ENCODE results near the gene TMEM120A.

TMEM120A gene

GRCh38 chr7:75996476-75996875 lies 2.1 kb upstream of the TMEM120A start:
- Histone ChIP-seq H3K9me2 (replicated peaks; ENCODE audit: low read depth, low read length) (no peaks in the 10 kb centered on the region), H3K9ac (ENCODE audit: low read depth, low read length, poor library complexity, severe bottlenecking) (no peak overlapping the region), H3K36me3 (ENCODE audit: insufficient read depth, low read length) (no peaks in the 10 kb centered on the region), H3K4me2 (ENCODE audit: low read depth, low read length, poor library complexity, severe bottlenecking) (no peak overlapping the region), H3K9me3 (ENCODE audit: insufficient read depth, low read depth, low read length) (no peaks in the 10 kb centered on the region), H3K27me3 (ENCODE audit: insufficient read depth, low read length, poor library complexity, severe bottlenecking) (no peaks in the 10 kb centered on the region), H2AFZ (ENCODE audit: low read length) (no peak overlapping the region), H3K79me2 (ENCODE audit: insufficient read depth, low read length) (no peaks in the 10 kb centered on the region), H3K4me3 (ENCODE audit: low read length, poor library complexity, severe bottlenecking) (no peak overlapping the region), H3F3A (ENCODE audit: low read depth) (no peaks in the 10 kb centered on the region), H3K4me1 (ENCODE audit: insufficient read depth, low read length, poor library complexity, severe bottlenecking) (peaks cover 8% of the 10 kb centered on the region), H4K20me1 (ENCODE audit: insufficient read depth, low read length, poor library complexity, severe bottlenecking) (peaks cover 3% of the 10 kb centered on the region)
- TF ChIP-seq CTCF (conservative IDR thresholded peaks at IDR 0.05; ENCODE audit: low read length), result no peak
- TF ChIP-seq EZH2phosphoT487 (IDR thresholded peaks at IDR 0.05; ENCODE audit: borderline replicate concordance), result no peak

DNA sequence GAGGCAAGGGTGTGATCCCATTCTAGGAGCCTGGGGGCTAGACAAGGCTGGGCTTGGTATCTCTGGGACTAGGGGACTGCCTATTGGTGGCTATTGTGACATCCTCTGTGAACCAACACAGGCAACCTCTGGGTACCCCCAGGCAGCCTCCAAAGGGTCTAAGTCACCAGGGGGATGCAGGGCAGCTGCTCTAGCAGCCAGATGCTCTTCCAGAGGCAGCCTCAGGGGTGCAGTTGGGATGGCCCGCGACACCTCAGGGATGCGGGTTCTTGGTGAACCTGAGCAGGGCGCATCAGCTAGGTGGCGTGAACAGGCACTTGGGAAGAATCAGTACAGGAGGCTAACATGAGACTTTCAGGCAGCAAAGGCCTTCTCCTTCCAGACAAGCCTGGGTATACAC lies 1.6 kb upstream of the TMEM120A start:
- Histone ChIP-seq H3K79me2 (ENCODE audit: insufficient read depth, low read length) (no peaks in the 10 kb centered on the region), H3K27me3 (ENCODE audit: insufficient read depth, low read length, poor library complexity, severe bottlenecking) (no peaks in the 10 kb centered on the region), H3F3A (ENCODE audit: low read depth) (no peaks in the 10 kb centered on the region), H3K4me1 (ENCODE audit: insufficient read depth, low read length, poor library complexity, severe bottlenecking) (peaks cover 8% of the 10 kb centered on the region), H3K36me3 (ENCODE audit: insufficient read depth, low read length) (no peaks in the 10 kb centered on the region), H4K20me1 (ENCODE audit: insufficient read depth, low read length, poor library complexity, severe bottlenecking) (peaks cover 3% of the 10 kb centered on the region), H3K9ac (ENCODE audit: low read depth, low read length, poor library complexity, severe bottlenecking) (no peak overlapping the region), H3K9me2 (replicated peaks; ENCODE audit: low read depth, low read length) (no peaks in the 10 kb centered on the region), H3K4me2 (ENCODE audit: low read depth, low read length, poor library complexity, severe bottlenecking) (no peak overlapping the region), H3K4me3 (ENCODE audit: low read length, poor library complexity, severe bottlenecking) (no peak overlapping the region), H2AFZ (ENCODE audit: low read length) (no peak overlapping the region), H3K9me3 (ENCODE audit: insufficient read depth, low read depth, low read length) (no peaks in the 10 kb centered on the region)
- TF ChIP-seq CTCF (conservative IDR thresholded peaks at IDR 0.05; ENCODE audit: low read length) (no peak), EZH2phosphoT487 (IDR thresholded peaks at IDR 0.05; ENCODE audit: borderline replicate concordance) (no peak)

DNA sequence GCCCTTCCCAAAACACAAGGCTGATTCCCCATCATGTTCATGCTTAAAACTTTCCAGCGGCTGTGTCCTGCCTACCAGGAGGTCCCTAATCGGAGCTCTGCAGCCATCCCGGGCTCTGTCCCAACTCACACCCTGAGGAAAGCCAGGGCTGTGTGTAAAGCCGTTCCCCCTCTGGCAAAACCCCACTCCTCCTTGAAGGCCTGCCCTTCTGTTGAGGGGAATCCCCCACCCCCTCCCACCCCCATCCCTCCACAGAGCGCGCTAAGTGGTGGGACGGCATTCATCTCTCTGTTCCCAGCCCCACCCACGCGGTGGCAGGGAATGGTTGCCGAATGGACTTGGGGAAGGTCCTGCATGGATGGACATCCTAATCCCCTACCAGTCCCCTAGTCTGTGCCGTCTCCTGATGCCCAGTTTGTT lies 667 bp upstream of the TMEM120A start:
- Histone ChIP-seq H3K4me2 (ENCODE audit: low read depth, low read length, poor library complexity, severe bottlenecking) (peak overlapping the region; percentile 87), H2AFZ (ENCODE audit: low read length) (peak overlapping the region; percentile 81), H4K20me1 (ENCODE audit: insufficient read depth, low read length, poor library complexity, severe bottlenecking) (peaks cover 3% of the 10 kb centered on the region), H3F3A (ENCODE audit: low read depth) (no peaks in the 10 kb centered on the region), H3K79me2 (ENCODE audit: insufficient read depth, low read length) (no peaks in the 10 kb centered on the region), H3K4me3 (ENCODE audit: low read length, poor library complexity, severe bottlenecking) (peak overlapping the region; percentile 95), H3K27me3 (ENCODE audit: insufficient read depth, low read length, poor library complexity, severe bottlenecking) (no peaks in the 10 kb centered on the region), H3K36me3 (ENCODE audit: insufficient read depth, low read length) (no peaks in the 10 kb centered on the region), H3K9ac (ENCODE audit: low read depth, low read length, poor library complexity, severe bottlenecking) (peak overlapping the region; percentile 71), H3K9me3 (ENCODE audit: insufficient read depth, low read depth, low read length) (no peaks in the 10 kb centered on the region), H3K9me2 (replicated peaks; ENCODE audit: low read depth, low read length) (no peaks in the 10 kb centered on the region), H3K4me1 (ENCODE audit: insufficient read depth, low read length, poor library complexity, severe bottlenecking) (peaks cover 8% of the 10 kb centered on the region)
- TF ChIP-seq EZH2phosphoT487 (IDR thresholded peaks at IDR 0.05; ENCODE audit: borderline replicate concordance), result no peak
- TF ChIP-seq CTCF (conservative IDR thresholded peaks at IDR 0.05; ENCODE audit: low read length), result no peak

Data from Loucy (cell line).